NCI-H82 (cell line): ENCODE results near the gene ASPM.
"Not testable (repeated sequence)": the region's sequence is repeated elsewhere in the genome, so short reads cannot be mapped to it uniquely, and the experiment has no call there.

ENCODE experiments used
- DNase-seq: peaks from one replicate; lab custom pipeline; 2025; lab: John Stamatoyannopoulos, UW

ASPM gene

GRCh38 chr1:197076585-197076984 is 69.9 kb downstream of the ASPM start:
- no peak for DNase-seq

GRCh38 chr1:197073978-197074377 is 72.5 kb downstream of the ASPM start:
- DNase-seq: no peak

- no peak for DNase-seq
Observed at GRCh38 chr1:197067457-197067818, 79.0 kb downstream of the ASPM start.

- DNase-seq: no peak
Observed at GRCh38 chr1:197066719-197067456, 79.6 kb downstream of the ASPM start, which contains the start of gene F13B. Gene F13B, minus strand, starts transcription at chr1:197067260. Its CDS starts 37 bp downstream, at chr1:197067223.

GRCh38 chr1:197066277-197066676 is 80.2 kb downstream of the ASPM start:
- no peak for DNase-seq

GRCh38 chr1:197065559-197065958 is 80.9 kb downstream of the ASPM start:
- DNase-seq: no peak

- no peak for DNase-seq
Observed at GRCh38 chr1:197063212-197063611, 83.3 kb downstream of the ASPM start.

- DNase-seq: no peak
Observed at GRCh38 chr1:197062692-197063091, 83.8 kb downstream of the ASPM start.

- DNase-seq: no peak
Observed at GRCh38 chr1:197049100-197049499, 97.4 kb downstream of the ASPM start.

- DNase-seq: no peak
Observed at GRCh38 chr1:197042676-197043341, 103.7 kb downstream of the ASPM start.

- no peak for DNase-seq
Observed at GRCh38 chr1:197041486-197042353, 104.7 kb downstream of the ASPM start.

GRCh38 chr1:197036861-197037260 is 109.6 kb downstream of the ASPM start:
- no peak for DNase-seq

GRCh38 chr1:197034631-197035339 is 111.7 kb downstream of the ASPM start:
- DNase-seq: not testable (repeated sequence)
